ENCODE measurements around the gene CD72.

DNA sequence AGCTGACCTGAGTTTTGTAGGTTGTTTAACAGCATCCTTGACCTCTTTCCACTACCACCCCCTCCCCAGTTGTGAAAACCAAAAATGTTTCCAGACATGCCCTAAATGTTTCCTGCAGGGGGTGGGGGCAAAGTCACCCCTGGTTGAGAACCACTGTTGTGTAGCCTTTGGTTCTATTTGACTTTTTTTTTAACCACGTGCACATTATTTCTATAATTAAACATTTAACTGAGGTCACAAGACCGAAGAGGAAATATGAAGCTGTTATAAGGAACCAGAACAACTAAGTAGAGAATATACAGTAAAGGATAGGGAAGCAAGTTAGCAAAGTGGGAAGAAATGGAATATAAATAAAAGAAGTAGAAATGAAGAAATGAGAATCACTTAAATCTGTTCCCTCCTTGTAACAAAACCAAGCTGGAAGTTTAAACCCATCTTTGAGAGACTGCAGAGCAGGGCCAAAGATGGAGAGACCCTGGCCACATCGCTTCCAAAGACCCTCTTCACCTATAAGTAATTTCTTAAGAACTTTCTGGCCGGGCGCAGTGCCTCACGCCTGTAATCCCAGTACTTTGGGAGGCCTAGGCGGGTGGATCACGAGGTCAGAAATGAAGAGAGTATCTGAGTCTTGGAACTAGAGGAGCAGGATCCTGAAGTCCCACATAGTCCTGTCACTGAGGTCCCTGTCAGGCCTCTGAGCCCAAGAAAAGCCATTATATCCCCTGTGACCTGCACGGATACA is 18.1 kb upstream of the CD72 start:
- TF ChIP-seq TARDBP (IDR thresholded peaks at IDR 0.05) = no peak
- TF ChIP-seq ARNT (IDR thresholded peaks at IDR 0.05) = no peak
- TF ChIP-seq NFRKB (IDR thresholded peaks at IDR 0.05) = no peak
- TF ChIP-seq SP1 (IDR thresholded peaks at IDR 0.05) = no peak
- TF ChIP-seq FOXK2 (IDR thresholded peaks at IDR 0.05) = no peak
- TF ChIP-seq HDGF (IDR thresholded peaks at IDR 0.05; ENCODE audit: borderline replicate concordance) = no peak
- TF ChIP-seq CTBP1 (IDR thresholded peaks at IDR 0.05; ENCODE audit: borderline replicate concordance) = no peak
- TF ChIP-seq FOXM1 (IDR thresholded peaks at IDR 0.05; ENCODE audit: borderline replicate concordance) = no peak
- TF ChIP-seq, protein P1, sequence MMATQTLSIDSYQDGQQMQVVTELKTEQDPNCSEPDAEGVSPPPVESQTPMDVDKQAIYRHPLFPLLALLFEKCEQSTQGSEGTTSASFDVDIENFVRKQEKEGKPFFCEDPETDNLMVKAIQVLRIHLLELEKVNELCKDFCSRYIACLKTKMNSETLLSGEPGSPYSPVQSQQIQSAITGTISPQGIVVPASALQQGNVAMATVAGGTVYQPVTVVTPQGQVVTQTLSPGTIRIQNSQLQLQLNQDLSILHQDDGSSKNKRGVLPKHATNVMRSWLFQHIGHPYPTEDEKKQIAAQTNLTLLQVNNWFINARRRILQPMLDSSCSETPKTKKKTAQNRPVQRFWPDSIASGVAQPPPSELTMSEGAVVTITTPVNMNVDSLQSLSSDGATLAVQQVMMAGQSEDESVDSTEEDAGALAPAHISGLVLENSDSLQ (IDR thresholded peaks at IDR 0.05) = no peak
- no peak for TF ChIP-seq ELF4 (IDR thresholded peaks at IDR 0.05)
- no peak for TF ChIP-seq ZNF384 (IDR thresholded peaks at IDR 0.05)
- TF ChIP-seq LEF1 (IDR thresholded peaks at IDR 0.05; ENCODE audit: borderline replicate concordance) = no peak
- TF ChIP-seq SUZ12 (IDR thresholded peaks at IDR 0.05) = no peak
- no peak for TF ChIP-seq FOXA1 (IDR thresholded peaks at IDR 0.05)

All from HEK293T (cell line).